NK-92 (cell line): Measurements from ENCODE around the gene DNAJC15.
"Not testable (repeated sequence)": the region's sequence is repeated elsewhere in the genome, so short reads cannot be mapped to it uniquely, and the experiment has no call there.

Experiments
- DNase-seq: peaks from one replicate; lab custom pipeline; 2025; ENCODE audit not compliant: unreplicated experiment; lab: John Stamatoyannopoulos, UW

DNAJC15 gene

DNA sequence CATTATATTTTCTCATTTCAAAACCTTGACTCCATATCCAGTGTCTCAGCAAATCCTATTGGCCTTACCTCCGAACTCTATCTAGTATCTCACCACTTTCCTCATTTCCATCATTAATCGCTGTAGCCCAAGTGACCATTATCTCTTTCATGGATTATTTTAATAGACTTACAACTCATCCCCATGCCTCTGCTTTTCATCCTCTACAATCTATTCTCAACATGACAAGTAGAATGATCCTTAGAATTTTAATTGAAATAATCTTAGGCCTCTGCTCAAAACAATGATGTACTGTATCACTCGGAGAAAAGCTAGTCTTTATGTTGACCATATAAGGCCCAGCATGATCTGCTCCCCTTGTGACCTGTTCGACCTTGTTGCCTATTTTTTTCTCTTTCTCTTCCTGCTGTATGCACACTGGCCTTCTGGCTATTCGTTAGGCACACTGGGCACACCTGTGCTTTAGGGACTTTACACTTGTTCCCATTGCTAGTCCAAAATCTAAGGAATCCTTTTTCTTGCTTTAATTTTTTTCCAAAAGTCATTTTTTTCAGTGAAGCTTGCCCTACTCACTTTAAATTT is 21.4 kb downstream of the DNAJC15 start:
- no peak for DNase-seq

GRCh38 chr13:43045302-43045773 is 22.0 kb downstream of the DNAJC15 start:
- not testable (repeated sequence) for DNase-seq

DNA sequence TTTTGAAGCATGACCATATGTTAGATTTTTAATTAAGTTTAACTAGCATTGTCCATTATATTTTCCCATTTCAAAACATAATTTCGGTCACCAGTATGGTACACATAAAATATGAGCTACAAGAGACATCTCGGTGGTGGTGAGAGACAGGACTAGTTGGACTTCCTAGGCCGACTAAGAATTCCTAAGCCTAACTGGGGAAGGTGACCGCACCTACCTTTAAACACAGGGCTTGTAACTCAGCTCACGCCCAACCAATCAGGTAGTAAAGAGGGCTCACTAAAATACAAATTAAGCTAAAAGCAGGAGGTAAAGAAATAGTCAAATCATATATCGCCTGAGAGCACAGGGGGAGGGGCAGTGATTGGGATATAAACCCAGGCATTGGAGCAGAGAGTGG is 22.9 kb downstream of the DNAJC15 start:
- no peak for DNase-seq

DNA sequence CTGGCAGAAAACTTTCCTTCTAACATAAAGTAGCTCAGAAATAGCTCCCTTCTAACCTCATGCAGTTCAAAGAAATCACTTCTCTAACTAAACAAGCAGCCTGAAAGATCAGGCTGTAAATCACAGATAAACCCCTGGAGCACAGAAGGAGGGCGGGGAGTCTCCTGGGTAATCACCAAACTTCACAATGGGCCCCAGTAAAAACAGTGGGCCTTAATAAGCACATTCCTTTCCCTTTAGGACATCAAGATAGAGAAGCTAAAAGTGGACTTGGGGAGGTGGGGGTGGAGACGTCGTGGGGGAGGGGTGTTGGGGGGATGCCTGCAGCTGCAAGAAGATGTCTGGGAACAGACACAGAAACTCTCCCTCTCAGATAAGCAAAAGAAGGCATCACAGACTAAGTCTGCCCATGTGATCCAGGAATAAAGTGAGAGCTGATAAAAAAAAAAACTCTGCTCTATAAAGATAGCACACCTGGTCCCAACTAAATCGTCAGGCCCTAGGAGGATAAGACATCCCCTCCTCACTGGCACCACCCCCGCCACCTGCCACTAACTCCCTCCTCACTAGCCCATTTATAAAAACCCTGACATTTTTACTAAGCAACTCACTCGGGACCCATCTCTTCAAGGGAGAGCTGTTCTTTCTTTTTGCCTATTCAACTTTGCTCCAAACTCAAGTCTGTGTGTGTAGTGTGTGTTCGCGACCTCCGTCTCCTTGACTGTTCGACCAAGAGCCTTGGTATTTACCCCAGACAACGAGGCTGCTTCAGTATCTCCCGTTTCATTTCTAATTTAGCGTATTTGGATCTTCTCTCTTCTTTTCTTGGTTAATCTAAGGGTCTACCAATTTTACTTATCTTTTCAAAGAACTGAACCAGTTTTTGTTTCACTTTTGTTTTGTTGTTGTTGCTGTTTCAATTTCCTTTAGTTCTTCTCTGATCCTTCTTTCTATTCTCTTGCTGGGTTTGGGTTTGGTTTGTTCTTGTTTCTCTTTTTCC is 31.7 kb downstream of the DNAJC15 start:
- DNase-seq: no peak

DNA sequence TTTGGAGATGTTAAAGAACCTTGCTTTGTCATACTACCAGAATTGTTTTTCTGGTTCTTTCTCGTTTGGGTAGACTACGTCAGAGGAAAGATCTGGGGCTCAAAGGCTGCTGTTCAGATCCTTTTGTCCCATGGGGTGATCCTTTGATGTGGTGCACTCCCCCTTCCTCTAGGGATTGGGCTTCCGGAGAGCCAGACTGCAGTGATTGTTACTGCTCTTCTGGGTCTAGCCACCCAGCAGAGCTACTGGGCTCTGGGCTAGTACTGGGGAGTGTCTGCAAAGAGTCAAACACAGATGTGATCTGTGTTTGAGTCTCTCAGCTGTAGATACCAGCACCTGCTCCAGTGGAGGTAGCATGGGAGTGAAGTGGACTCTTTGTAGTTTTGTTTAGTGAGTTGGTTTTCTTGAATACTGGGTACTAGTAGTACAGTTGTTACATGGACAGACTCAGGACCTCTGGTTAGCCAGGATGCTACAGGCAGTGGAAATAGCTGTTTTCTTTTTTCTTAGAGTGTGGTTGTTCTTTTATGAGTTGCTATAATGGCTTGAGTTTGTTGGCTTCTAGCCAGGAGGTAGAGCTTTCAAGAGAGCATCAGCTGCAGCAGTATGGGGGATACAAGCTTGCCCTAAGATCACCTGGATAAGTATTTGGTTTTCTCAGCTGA is 34.4 kb downstream of the DNAJC15 start:
- DNase-seq: no peak

GRCh38 chr13:43058318-43058674 is 34.9 kb downstream of the DNAJC15 start:
- no peak for DNase-seq

GRCh38 chr13:43058831-43059230 is 35.4 kb downstream of the DNAJC15 start:
- no peak for DNase-seq

DNA sequence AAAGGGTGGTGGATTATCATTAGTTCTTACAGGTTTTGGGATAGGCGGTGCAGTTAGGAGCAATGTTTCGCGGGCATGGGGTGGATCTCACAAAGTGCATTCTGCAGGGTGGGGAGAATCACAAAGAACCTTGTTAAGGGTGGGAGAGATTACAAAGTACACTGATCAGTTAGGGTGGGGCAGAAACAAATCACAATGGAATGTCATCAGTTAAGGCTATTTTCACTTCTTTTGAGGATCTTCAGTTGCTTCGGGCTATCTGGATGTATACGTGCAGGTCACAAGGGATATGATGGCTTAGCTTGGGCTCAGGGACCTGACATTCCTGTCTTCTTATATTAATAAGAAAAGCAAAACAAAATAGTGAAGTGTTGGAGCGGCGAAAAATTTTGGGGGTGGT is 36.4 kb downstream of the DNAJC15 start:
- not testable (repeated sequence) for DNase-seq

DNA sequence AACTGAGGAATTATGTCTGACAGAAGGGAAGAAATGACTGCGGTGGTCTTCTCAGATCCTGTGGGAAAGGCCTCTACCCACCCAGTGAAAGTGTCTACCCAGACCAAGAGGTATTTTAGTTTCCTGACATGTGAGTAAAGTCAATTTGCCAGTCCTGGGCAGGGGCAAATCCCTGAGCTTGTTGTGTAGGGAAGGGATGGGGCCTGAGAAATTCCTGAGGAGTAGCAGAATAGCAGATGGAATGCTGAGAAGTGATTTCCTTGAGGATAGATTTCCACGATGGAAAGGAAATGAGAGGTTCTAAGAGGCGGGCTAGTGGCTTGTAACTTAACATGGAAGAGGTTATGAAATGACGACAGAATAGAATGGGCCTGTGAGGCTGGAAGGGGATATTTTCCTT is 37.4 kb downstream of the DNAJC15 start:
- not testable (repeated sequence) for DNase-seq

DNA sequence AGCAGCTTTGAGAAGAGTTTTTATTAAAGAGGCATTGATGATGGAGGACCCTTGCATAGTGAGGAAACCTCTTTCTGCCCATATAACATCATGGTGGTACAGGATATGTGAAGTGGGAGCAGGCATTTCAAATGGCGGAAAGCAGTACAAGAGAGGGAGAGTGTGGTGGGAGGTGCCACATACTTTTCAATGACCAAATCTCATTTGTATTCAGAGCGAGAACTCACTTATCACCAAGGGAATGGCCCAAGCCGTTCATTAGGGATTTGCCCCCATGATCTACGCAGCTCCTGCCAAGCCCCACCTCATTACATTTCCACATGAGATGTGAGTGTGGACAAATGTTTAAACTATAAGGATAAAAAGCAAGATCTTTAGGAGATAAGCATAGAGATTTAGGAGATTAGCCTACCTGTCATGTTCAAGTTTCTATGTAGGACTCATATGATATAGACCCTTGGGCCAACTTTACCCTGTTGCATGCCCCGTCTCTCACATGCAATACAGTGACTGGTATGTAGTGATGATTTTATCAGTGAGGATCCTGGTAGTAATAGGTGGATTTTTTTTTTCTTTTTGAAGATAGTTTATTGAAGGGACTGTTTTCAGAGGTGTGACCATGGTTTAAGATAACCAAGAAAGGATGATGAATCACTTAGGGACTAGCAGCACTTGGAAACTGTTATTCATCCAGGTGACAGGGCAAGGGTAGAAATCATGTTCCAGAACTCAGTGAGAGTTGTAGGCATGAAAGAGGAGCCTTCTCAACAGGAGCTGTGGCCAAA is 38.3 kb downstream of the DNAJC15 start:
- no peak for DNase-seq

DNA sequence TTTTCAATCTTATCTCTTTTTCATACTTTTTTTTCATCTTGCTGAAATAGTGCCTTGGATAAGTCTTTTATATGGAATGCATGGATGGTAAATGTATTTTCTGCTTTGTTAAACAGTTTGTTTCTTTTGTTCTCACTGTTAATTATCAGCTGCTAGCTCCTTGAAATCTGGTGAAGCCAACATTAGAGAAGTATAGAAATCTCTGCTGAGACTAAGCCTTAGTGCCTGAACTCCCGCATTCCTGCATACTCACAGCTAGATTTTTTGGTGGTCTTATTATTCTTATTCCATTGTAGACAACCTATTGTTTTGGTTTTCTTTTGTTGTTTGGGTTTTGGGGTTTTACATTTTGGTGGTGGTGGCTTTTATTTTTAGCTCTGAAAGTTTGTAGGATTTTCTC is 48.4 kb downstream of the DNAJC15 start:
- no peak for DNase-seq

DNA sequence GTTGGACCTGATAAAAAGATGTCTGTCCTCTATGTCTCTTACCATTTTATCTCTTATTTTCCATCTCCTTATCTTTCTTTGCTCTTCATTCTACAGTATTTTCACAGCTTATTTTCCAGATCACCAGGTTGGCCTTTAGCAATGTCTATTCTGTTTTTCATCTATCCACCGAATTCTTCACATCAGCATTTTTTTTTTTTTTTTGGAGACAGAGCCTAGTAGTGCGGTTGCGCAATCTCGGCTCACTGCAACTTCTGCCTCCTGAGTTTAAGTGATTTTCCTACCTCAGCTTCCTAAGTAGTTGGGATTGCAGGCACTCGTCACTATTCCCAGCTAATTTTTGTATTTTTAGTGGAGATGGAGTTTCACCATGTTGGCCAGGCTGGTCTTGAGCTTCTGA is 49.0 kb downstream of the DNAJC15 start:
- no peak for DNase-seq

DNA sequence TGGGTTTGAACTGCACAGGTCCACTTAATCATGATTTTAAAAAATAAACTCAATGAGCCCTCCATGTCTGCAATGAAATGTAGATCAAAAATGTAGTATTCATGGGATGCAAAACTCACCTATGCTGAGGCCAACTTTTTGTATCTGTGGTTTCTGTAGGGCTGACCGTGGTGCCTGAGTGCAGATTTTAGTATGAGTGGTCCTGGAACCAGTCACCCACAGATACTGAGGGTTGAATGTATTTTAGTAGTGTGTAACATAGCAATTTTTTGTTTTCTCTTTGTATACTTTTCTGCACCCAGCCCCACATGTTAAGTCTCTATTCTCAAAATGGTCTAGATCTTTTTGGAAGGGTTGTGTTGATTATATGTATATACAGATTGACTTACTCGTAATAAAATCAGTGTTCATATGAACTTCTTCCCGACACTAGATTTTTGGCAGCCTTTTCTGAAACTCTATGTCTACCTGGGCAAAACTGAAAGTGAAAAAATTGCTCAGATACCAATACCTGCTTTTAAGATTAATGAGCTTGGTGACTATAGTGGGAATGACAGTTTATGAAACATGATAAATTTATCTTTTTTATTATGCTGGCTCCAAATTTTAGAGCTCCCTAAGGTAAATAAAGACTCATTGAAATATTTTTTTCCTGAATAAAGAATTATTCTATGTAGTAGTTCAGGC is 51.6 kb downstream of the DNAJC15 start:
- no peak for DNase-seq

GRCh38 chr13:43075511-43075902 is 52.1 kb downstream of the DNAJC15 start:
- not testable (repeated sequence) for DNase-seq

DNA sequence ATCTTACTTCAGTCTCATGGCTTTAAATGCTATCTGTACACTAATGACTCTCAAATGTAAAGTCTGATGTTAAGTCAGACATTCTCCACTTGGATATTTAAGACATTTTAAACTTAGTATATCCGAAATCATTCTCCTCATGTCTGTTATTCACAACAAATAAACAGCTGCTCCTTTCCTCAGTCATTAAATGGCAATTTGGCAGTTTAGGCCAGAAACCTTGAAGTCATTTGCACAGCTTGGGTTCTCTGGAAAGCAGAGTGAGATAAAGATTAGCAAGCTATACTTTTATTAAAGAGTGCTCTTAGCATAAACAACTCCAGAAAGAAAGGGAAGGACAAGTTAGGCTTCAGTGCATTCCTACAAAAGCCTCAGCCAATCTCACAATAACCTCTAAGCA is 53.7 kb downstream of the DNAJC15 start:
- DNase-seq: no peak

DNA sequence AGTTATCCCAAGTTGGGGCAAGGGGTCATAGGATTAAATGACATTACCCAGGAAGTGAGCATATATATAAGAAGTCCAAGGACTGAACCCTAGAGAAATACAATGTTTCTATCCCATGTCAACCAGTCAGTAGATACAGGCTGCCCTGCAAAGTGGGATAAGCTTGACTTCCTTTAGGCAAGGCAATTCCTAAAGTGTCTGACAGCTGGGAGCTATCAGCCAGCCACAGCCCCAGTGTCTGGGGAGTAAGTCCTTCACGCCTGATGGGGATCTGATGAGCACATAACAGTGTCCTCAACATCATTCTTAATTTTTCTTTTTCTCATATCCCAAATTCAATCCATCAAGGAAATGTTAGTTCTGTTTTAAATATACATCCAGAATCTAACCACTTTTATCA is 54.1 kb downstream of the DNAJC15 start:
- DNase-seq: no peak

DNA sequence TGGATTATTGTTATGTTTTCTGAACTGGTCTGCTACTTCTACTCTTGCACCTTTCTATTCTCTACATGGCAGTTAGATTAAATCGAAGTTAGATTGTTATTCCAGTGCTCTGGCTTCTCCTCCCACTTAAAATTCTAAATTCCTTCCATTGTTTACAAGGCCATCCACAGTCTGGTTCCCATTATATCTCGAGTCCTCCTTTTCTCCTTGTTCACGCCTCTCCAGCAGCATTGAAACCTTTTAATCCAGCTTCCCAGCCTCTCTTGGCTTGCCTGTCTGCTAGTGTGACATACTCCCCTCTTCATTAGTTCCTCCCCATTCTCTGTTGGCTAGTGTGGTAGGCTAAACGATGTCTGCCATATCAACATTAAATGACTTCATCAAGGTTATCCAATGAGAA is 54.5 kb downstream of the DNAJC15 start:
- no peak for DNase-seq

GRCh38 chr13:43078399-43078798 is 55.0 kb downstream of the DNAJC15 start:
- DNase-seq: no peak

DNA sequence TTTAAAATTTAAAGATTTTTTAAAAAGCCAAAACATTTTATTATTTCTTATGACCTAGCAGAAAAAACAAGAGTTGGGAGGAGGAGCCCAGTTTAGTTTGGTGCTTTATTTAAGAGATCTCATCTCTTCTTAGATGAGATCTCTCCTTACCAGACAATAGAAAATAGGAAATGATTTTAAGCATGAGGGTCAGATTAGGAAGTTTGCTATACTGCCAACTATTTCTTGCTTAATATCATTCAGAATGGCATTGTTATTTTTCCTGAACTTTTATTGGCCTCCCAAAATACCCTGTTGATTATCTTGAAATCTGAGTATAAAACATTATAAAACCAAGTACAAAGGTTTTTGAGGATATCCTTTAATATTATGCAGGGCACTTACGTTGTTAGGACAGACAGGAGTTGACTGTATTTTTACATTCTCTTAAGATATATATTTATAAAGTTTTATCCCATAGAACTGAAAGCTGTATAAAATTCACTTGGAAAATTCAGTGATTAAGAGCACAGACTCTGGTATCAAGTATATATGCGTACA is 56.1 kb downstream of the DNAJC15 start:
- DNase-seq: no peak

DNA sequence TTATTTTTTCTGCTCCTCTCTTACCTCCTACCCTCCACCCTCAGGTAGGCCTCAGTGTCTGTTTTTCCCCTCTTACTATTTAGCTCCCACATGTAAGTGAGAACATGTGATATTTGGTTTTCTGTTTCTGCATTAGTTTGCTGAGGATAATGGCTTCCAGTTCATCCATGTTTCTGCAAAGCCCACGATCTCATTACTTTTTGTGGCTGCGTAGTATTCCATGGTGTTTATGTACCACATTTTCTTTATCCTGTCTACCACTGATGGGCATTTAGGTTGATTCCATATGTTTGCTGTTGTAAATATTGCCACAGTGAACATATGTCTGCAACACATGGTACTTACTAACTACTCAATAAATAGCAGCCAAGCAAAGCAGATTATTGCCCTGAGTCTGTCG is 56.8 kb downstream of the DNAJC15 start:
- DNase-seq: no peak
